Stomach (tissue), 4 donors: ENCODE measurements around the gene SRPRA.

Experiments
- CTCF ChIP-seq, 7 experiments: fragments of 450-650 bp in 4 of 7; fragments of 200-600 bp in 3 of 7; sonication (generic) in 3 of 7; IDR thresholded peaks; one replicate each; pipeline ENCODE4 v1.5.1; 2016 to 2019; ENCODE audit warnings: antibody characterized with exemption in 7 of 7, control low read depth in 2 of 7, mild to moderate bottlenecking in 1 of 7
- EP300 ChIP-seq: sonication (generic); formaldehyde crosslinking; IDR thresholded peaks from one replicate; pipeline ENCODE4 v1.6.1; 2017; ENCODE audit warnings: antibody characterized with exemption
- POLR2A ChIP-seq, 4 donors: fragments of 450-650 bp; IDR thresholded peaks; one replicate each; pipeline ENCODE4 v1.6.1; 2016; ENCODE audit warnings: antibody characterized with exemption in 4 of 4, control low read depth in 2 of 4, mild to moderate bottlenecking in 1 of 4, moderate library complexity in 1 of 4

- TF ChIP-seq CTCF (IDR thresholded peaks at IDR 0.05) (no peak), EP300 (no peak), POLR2A (IDR thresholded peaks at IDR 0.05) (no peak)
Observed at GRCh38 chr11:126281245-126281644, 12.6 kb upstream of the SRPRA start.
